Adrenal gland (tissue), 5 donors: ENCODE results near the gene STRADB.

ENCODE experiments used
- POLR2A ChIP-seq, 2 donors: fragments of 450-650 bp; IDR thresholded peaks; one replicate each; pipeline ENCODE4 v1.6.1; 2017; ENCODE audit warnings: antibody characterized with exemption in 2 of 2, mild to moderate bottlenecking in 2 of 2, moderate library complexity in 1 of 2
- TF ChIP-seq, protein P1 (sequence below), 6 experiments: fragments of 450-650 bp in 4 of 6; fragments of 200-600 bp in 2 of 6; sonication (generic) in 1 of 6; IDR thresholded peaks; 1 replicate in 5 of 6; 2 replicates in 1 of 6; pipeline versions ENCODE4 v1.5.1 to v1.8.0; 2016 to 2021; ENCODE audit warnings: antibody characterized with exemption in 6 of 6, mild to moderate bottlenecking in 2 of 6, moderate library complexity in 1 of 6
- donor health status: DM: no; HTN: no; CAD: no.

DNA sequence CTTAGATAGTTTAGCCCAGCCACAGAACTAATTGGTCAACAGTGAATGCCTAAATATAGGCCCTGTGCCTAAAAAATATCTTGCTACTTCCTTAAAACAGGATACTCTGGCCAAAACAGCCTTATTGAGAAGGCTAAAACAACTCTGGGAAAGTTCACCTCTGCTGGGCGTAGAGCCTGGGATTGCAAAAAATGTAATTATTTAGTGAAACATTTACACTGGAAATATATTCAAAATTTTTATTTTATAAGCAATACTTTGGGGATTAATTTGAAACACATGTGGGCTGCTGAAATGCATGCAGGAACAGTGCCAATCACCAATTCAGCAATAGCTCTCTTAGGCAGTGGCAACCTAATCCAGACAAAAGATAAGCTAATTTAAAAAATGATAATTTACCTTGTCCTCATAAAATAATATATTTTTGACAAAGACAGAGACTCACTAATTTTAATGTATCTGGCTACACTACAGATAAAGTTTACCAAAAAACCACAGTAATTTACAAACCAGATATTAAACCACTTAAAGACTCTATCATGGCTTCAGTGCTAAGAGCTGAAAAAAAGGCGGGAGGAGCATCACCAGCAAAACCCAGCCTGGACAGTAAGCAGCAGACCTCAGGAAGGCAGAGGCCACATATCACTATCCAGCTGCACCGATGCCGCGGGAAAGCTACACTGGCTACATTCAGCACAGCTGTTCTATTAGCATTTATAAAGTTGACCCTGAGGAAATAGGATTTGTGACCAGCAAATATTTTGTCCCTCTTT, 18.7 kb upstream of the STRADB start:
- TF ChIP-seq POLR2A (IDR thresholded peaks at IDR 0.05), result no peak
- TF ChIP-seq, protein P1, sequence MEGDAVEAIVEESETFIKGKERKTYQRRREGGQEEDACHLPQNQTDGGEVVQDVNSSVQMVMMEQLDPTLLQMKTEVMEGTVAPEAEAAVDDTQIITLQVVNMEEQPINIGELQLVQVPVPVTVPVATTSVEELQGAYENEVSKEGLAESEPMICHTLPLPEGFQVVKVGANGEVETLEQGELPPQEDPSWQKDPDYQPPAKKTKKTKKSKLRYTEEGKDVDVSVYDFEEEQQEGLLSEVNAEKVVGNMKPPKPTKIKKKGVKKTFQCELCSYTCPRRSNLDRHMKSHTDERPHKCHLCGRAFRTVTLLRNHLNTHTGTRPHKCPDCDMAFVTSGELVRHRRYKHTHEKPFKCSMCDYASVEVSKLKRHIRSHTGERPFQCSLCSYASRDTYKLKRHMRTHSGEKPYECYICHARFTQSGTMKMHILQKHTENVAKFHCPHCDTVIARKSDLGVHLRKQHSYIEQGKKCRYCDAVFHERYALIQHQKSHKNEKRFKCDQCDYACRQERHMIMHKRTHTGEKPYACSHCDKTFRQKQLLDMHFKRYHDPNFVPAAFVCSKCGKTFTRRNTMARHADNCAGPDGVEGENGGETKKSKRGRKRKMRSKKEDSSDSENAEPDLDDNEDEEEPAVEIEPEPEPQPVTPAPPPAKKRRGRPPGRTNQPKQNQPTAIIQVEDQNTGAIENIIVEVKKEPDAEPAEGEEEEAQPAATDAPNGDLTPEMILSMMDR (IDR thresholded peaks at IDR 0.05), result no peak
